GM12875 (cell line): ENCODE data around the gene PAK3.

Experiments used
- H3K4me3 ChIP-seq: one replicate; pipeline ENCODE4 v1.5.1; 2011; ENCODE audit warnings: low read depth, low read length, control low read depth
- TF ChIP-seq, protein P1 (sequence below): IDR thresholded peaks from 2 replicates; pipeline ENCODE4 v1.5.1; 2011; ENCODE audit warnings: low read depth, mild to moderate bottlenecking, control low read depth, inconsistent platforms, low read length, moderate library complexity, borderline replicate concordance; ENCODE audit not compliant: insufficient read depth

Gene PAK3

DNA sequence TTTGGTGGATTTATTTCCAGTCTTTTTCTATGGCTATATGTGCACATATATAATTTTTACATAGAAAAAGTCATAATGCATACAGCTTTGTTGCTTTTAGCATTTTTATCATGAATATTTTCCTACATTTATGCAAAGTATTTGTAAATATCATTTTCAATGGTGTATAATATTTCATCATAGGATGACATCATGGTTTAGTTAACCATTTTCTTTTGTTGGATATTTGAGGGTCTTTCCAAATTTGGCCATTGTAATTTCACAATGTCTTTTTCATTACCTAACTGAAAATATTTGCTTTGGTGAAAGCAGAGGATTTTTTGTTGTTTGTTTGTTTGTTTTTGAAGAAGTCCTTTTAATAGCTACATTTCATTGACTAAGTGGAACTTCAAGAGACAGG, 31.0 kb downstream of the PAK3 start:
- TF ChIP-seq, protein P1, sequence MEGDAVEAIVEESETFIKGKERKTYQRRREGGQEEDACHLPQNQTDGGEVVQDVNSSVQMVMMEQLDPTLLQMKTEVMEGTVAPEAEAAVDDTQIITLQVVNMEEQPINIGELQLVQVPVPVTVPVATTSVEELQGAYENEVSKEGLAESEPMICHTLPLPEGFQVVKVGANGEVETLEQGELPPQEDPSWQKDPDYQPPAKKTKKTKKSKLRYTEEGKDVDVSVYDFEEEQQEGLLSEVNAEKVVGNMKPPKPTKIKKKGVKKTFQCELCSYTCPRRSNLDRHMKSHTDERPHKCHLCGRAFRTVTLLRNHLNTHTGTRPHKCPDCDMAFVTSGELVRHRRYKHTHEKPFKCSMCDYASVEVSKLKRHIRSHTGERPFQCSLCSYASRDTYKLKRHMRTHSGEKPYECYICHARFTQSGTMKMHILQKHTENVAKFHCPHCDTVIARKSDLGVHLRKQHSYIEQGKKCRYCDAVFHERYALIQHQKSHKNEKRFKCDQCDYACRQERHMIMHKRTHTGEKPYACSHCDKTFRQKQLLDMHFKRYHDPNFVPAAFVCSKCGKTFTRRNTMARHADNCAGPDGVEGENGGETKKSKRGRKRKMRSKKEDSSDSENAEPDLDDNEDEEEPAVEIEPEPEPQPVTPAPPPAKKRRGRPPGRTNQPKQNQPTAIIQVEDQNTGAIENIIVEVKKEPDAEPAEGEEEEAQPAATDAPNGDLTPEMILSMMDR: no peak
- no peak overlapping the region for H3K4me3 ChIP-seq

DNA sequence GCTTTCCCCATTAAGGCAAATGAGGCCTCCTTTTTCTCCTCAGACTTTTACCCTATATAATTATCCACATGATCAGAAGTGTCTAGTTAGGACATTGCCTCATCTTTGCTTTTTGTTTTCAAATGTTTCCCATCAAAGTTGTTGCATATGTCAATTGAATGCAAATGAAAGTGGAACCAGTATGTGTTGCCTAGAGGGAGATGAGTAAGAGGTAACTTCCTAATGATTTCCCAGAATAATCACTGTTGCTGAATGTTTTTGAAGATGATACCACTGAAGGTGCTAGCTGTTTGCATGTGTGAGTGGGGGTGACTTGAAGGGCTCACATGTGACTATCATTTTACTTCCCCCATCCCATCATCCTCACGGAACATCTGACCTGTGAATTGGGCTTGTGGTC, 33.9 kb downstream of the PAK3 start:
- no peak overlapping the region for H3K4me3 ChIP-seq
- TF ChIP-seq, protein P1: no peak

DNA sequence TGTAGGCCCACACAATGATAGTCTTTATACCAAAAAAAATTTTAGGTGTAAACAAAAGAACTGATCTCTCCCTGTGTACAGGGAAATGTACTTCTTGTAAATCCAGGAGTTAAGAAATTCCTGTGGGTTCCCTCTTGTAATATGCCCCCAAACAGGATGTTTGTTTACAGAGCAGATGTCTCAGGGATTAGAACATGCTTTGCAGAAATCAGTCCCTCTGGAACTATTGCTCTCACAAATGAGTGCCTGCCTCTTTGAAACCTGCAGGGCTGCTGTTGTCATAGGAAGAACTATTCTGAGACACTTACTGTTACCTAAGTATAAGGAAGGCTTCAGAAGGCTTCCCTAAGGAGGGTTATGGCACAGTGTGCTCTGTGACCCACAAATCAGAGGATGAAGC, 35.6 kb downstream of the PAK3 start:
- no peak overlapping the region for H3K4me3 ChIP-seq
- TF ChIP-seq, protein P1: no peak

DNA sequence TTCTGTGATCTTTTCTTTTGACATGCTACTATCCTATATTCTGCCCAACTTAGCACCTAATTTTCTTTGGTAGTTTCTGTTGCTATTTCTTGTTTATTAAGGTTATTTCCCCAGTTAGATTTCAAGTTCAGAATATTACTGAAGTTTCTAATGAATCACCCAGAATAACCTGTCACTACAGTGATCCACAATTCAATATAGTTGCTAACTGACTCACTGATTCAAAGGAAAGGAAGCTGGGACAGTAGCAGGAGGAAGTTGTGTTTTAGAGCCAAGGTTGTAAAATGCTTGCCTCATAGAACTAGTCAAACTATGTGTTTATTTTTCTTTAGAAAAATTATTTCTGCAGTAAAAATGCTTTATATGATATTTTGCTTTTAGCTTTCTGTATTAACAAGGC, 37.4 kb downstream of the PAK3 start:
- TF ChIP-seq, protein P1: no peak
- H3K4me3 ChIP-seq: no peak overlapping the region

DNA sequence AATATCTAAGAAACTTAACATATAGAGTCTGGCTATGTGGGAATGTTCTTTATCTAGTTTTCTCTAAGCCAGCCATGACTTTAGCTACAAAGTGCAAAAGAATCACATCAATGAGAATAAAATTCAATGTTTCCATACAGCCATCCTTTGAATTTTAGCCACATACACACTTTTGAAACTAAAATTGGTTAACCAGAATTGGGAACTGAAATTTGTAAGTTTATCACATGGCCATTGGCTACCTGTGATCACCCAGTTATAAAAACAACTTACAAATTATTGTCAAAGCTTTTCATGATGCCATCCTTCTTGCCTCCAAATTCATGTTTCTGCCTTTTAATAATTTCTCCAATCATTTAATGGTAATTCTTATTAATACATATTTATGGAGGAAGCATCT, 49.9 kb downstream of the PAK3 start:
- no peak overlapping the region for H3K4me3 ChIP-seq
- TF ChIP-seq, protein P1: no peak

DNA sequence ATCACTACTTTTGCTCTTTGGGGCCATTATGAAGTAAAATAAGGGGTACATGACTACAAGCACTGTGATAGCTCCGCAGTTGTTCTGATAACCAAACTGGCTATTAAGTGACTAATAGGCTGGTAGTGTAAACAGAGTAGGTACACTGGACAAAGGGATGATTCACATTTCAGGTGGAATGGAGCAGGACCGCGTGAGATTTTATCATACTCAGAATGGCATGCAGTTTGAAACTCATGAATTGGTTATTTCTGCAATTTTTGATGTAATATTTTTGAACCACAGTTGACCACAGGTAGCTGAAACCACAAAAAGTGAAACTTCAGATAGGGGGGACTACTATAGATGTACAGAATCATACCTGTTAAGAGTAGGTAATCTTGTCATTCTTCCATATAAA, 55.8 kb downstream of the PAK3 start:
- TF ChIP-seq, protein P1: no peak
- H3K4me3 ChIP-seq: no peak overlapping the region

DNA sequence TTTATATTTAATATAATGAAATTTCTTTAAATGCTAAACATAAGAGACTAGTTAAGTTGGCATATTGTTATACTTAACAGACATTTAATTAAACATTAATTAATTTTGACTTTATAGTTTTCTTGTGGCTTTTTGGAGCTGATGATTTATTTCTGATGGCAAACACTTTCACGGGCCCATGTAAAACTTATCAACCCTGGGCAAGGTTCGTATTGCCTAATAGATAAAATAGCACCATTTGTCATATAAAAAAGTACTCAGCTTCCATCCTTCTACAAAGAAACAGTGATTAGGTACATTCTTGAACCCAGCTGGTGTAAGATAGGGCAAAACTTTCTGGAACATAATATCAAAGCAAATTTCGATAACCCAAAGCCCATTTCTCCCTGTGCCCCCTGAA, 63.2 kb downstream of the PAK3 start:
- TF ChIP-seq, protein P1: no peak
- no peak overlapping the region for H3K4me3 ChIP-seq
